H1 (cell line): ENCODE measurements around the gene SNRPA1. TPM values are rescaled to one million over a fixed set of nuclear protein-coding genes. Genes with fewer than 3 reads are reported as not detected.

ENCODE experiments used
- CTCF ChIA-PET: fragments of 300-600 bp; sonication (Branson Sonifier 250); formaldehyde crosslinking; loops from one replicate; lab custom pipeline; 2021; ENCODE audit not compliant: partially characterized antibody; lab: Charles Lee
- POLR2A ChIA-PET: fragments of 300-600 bp; sonication (Branson Sonifier 250); formaldehyde crosslinking; loops from one replicate; lab custom pipeline; 2021; ENCODE audit warnings: inconsistent platforms; ENCODE audit not compliant: partially characterized antibody; lab: Charles Lee
- DNase-seq, 2 experiments: peaks; one replicate each; pipeline versions ENCODE4 v3.0.0 to v3.0.0-alpha.2; 2010 to 2022; ENCODE audit warnings: low spot score in 2 of 2, low read depth in 1 of 2, mixed read lengths in 1 of 2
- FAIRE-seq: peaks from 2 replicates; lab custom pipeline; 2011; peaks lifted over from hg19 to GRCh38; lab: Jason Lieb, UNC
- H2AFZ ChIP-seq: 2 replicates; pipeline ENCODE4 v1.8.1; 2012; ENCODE audit warnings: low read length, inconsistent platforms
- H2AK5ac ChIP-seq: 2 replicates; pipeline ENCODE4 v1.6.1; 2013; ENCODE audit warnings: low read depth, low read length
- H2BK120ac ChIP-seq: replicated peaks from 2 replicates; pipeline ENCODE3; 2013; ENCODE audit warnings: low read depth, low read length, inconsistent platforms
- H2BK12ac ChIP-seq: 2 replicates; pipeline ENCODE4 v1.6.1; 2013; ENCODE audit warnings: low read depth, low read length
- H2BK15ac ChIP-seq: 2 replicates; pipeline ENCODE4 v1.6.1; 2013; ENCODE audit warnings: low read length
- H2BK20ac ChIP-seq: 2 replicates; pipeline ENCODE4 v1.6.1; 2013; ENCODE audit warnings: low read length
- H2BK5ac ChIP-seq: 2 replicates; pipeline ENCODE4 v1.6.1; 2013; ENCODE audit warnings: low read depth, low read length
- H3K14ac ChIP-seq: 2 replicates; pipeline ENCODE4 v1.6.1; 2013; ENCODE audit warnings: inconsistent platforms; ENCODE audit not compliant: insufficient read length
- H3K18ac ChIP-seq: 2 replicates; pipeline ENCODE4 v1.6.1; 2013; ENCODE audit warnings: low read length; ENCODE audit errors: extremely low read depth
- H3K23ac ChIP-seq: 2 replicates; pipeline ENCODE4 v1.6.1; 2013; ENCODE audit warnings: inconsistent platforms; ENCODE audit not compliant: insufficient read length
- H3K23me2 ChIP-seq: 2 replicates; pipeline ENCODE4 v1.6.1; 2013; ENCODE audit warnings: low read depth, low read length
- H3K27ac ChIP-seq: 2 replicates; pipeline ENCODE4 v1.6.1; 2011; ENCODE audit warnings: low read depth, low read length, inconsistent platforms
- H3K27me3 ChIP-seq, 4 experiments: replicated peaks in 1 of 4; 1 replicate in 1 of 4; 2 replicates in 3 of 4; pipeline versions ENCODE4 v1.6.1 to v1.8.1; 2011 to 2013; ENCODE audit warnings: low read length in 3 of 4, mild to moderate bottlenecking in 3 of 4, inconsistent platforms in 2 of 4, mixed read lengths in 2 of 4, moderate library complexity in 1 of 4; ENCODE audit not compliant: control insufficient read depth in 3 of 4, insufficient read depth in 3 of 4; ENCODE audit errors: extremely low read depth in 1 of 4
- H3K36me3 ChIP-seq, 4 experiments: 2 replicates each; pipeline versions ENCODE4 v1.6.1 to v1.8.1; 2011 to 2013; ENCODE audit warnings: mild to moderate bottlenecking in 4 of 4, low read length in 3 of 4, moderate library complexity in 2 of 4, control low read depth in 1 of 4, inconsistent platforms in 1 of 4; ENCODE audit not compliant: insufficient read depth in 4 of 4, control insufficient read depth in 2 of 4
- H3K4ac ChIP-seq: replicated peaks from 2 replicates; pipeline ENCODE3; 2013; ENCODE audit warnings: low read length, low read depth, mixed read lengths, inconsistent platforms; ENCODE audit not compliant: insufficient read length
- H3K4me1 ChIP-seq, 4 experiments: replicated peaks in 1 of 4; 1 replicate in 1 of 4; 2 replicates in 3 of 4; pipeline versions ENCODE4 v1.6.1 to v1.8.1; 2011 to 2013; ENCODE audit warnings: low read length in 3 of 4, inconsistent platforms in 2 of 4, mixed read lengths in 1 of 4; ENCODE audit not compliant: insufficient read depth in 4 of 4, control insufficient read depth in 3 of 4
- H3K4me2 ChIP-seq, 2 experiments: 2 replicates each; pipeline versions ENCODE4 v1.6.1 to v1.8.1; 2011 to 2013; ENCODE audit warnings: low read depth in 2 of 2, low read length in 2 of 2, control low read depth in 1 of 2, inconsistent platforms in 1 of 2, mild to moderate bottlenecking in 1 of 2; ENCODE audit not compliant: insufficient read depth in 1 of 2
- H3K4me3 ChIP-seq, 4 experiments: fragments of 200-600, 300-600 bp in 1 of 4; sonication (generic), shearing (Covaris generic), sonication (Bioruptor Twin) in 1 of 4; 2 replicates each; pipeline versions ENCODE4 v1.5.1 to v1.8.1; 2011 to 2016; ENCODE audit warnings: low read length in 4 of 4, low read depth in 3 of 4, control low read depth in 2 of 4, inconsistent platforms in 2 of 4, mild to moderate bottlenecking in 2 of 4, mixed read lengths in 1 of 4, moderate library complexity in 1 of 4; ENCODE audit not compliant: insufficient read depth in 2 of 4; ENCODE audit errors: extremely low read depth in 1 of 4
- H3K56ac ChIP-seq: replicated peaks from 2 replicates; pipeline ENCODE3; 2013; ENCODE audit warnings: low read depth, mild to moderate bottlenecking, mixed read lengths, low read length, inconsistent platforms; ENCODE audit not compliant: insufficient read length
- H3K79me1 ChIP-seq: 2 replicates; pipeline ENCODE4 v1.6.1; 2013; ENCODE audit warnings: low read depth, low read length, control low read depth
- H3K79me2 ChIP-seq, 2 experiments: 2 replicates each; pipeline versions ENCODE4 v1.6.1 to v1.8.1; 2012 to 2013; ENCODE audit warnings: low read length in 2 of 2, mild to moderate bottlenecking in 2 of 2, inconsistent platforms in 1 of 2; ENCODE audit not compliant: insufficient read depth in 2 of 2, control insufficient read depth in 1 of 2
- H3K9ac ChIP-seq, 4 experiments: replicated peaks in 1 of 4; 1 replicate in 1 of 4; 2 replicates in 3 of 4; pipeline versions ENCODE4 v1.6.1 to v1.8.1; 2011 to 2013; ENCODE audit warnings: low read depth in 3 of 4, low read length in 3 of 4, control low read depth in 2 of 4, mild to moderate bottlenecking in 2 of 4, moderate library complexity in 2 of 4, inconsistent platforms in 1 of 4; ENCODE audit errors: extremely low read depth in 1 of 4
- H3K9me3 ChIP-seq, 2 experiments: 2 replicates each; pipeline versions ENCODE4 v1.6.1 to v1.8.1; 2012 to 2013; ENCODE audit warnings: mild to moderate bottlenecking in 2 of 2, moderate library complexity in 2 of 2, control low read depth in 1 of 2, inconsistent platforms in 1 of 2, low read depth in 1 of 2, low read length in 1 of 2, mixed read lengths in 1 of 2; ENCODE audit not compliant: insufficient read depth in 2 of 2
- H4K20me1 ChIP-seq, 2 experiments: replicated peaks in 1 of 2; 2 replicates each; pipeline versions ENCODE3 to v1.8.1; 2011 to 2013; ENCODE audit warnings: inconsistent platforms in 2 of 2, low read length in 2 of 2, mild to moderate bottlenecking in 1 of 2; ENCODE audit not compliant: insufficient read depth in 2 of 2, control insufficient read depth in 1 of 2
- H4K5ac ChIP-seq: 2 replicates; pipeline ENCODE4 v1.6.1; 2013; ENCODE audit warnings: low read length, low read depth, mixed read lengths, inconsistent platforms; ENCODE audit not compliant: insufficient read length
- H4K8ac ChIP-seq: 2 replicates; pipeline ENCODE4 v1.8.0; 2013; ENCODE audit warnings: mild to moderate bottlenecking, moderate library complexity, low read length, inconsistent platforms; ENCODE audit not compliant: insufficient read depth; ENCODE audit errors: extremely low read depth
- H4K91ac ChIP-seq: replicated peaks from 2 replicates; pipeline ENCODE3; 2013; ENCODE audit warnings: low read length, mixed read lengths, inconsistent platforms; ENCODE audit not compliant: insufficient read length
- ATF2 ChIP-seq: IDR thresholded peaks from 2 replicates; pipeline ENCODE4 v1.6.1; 2012; ENCODE audit warnings: low read length, inconsistent platforms
- CBX5 ChIP-seq: fragments of 300-800, 300-1000 bp; sonication (generic); IDR thresholded peaks from 2 replicates; pipeline ENCODE4 v1.7.1; 2016; ENCODE audit warnings: antibody characterized with exemption, low read length, low read depth
- CBX8 ChIP-seq: fragments of 300-800, 300-1000 bp; sonication (generic); IDR thresholded peaks from 2 replicates; pipeline ENCODE4 v1.7.1; 2016; ENCODE audit warnings: low read depth, low read length, borderline replicate concordance
- CHD2 ChIP-seq: IDR thresholded peaks from 2 replicates; pipeline ENCODE4 v1.6.1; 2012; ENCODE audit warnings: low read length, improper control_type of control experiment
- FOSL1 ChIP-seq: IDR thresholded peaks from 2 replicates; pipeline ENCODE4 v1.6.1; 2011; ENCODE audit warnings: mild to moderate bottlenecking, low read depth, low read length, moderate library complexity; ENCODE audit not compliant: insufficient read depth
- GABPA ChIP-seq: IDR thresholded peaks from 2 replicates; pipeline ENCODE4 v1.6.1; 2011; ENCODE audit warnings: mild to moderate bottlenecking, low read length, moderate library complexity, borderline replicate concordance; ENCODE audit not compliant: insufficient read depth
- MAX ChIP-seq: IDR thresholded peaks from 2 replicates; pipeline ENCODE4 v1.6.1; 2012; ENCODE audit warnings: inconsistent platforms
- PHF8 ChIP-seq: fragments of 200-600 bp; sonication (generic); conservative IDR thresholded peaks from 2 replicates; pipeline ENCODE4 v1.7.1; 2012; ENCODE audit warnings: low read depth, mild to moderate bottlenecking, inconsistent platforms, low read length, moderate library complexity
- RNF2 ChIP-seq: fragments of 200-900, 300-1000 bp; sonication (generic); IDR thresholded peaks from 2 replicates; pipeline ENCODE4 v1.7.1; 2016; ENCODE audit warnings: borderline replicate concordance, low read depth, mild to moderate bottlenecking, antibody characterized with exemption, low read length; ENCODE audit not compliant: poor library complexity, severe bottlenecking; ENCODE audit errors: missing control alignments
- WGBS, 2 experiments: shearing (Covaris generic) in 1 of 2; methylation state at CpG; one replicate each; pipeline versions ENCODE4 v1.1.6 to v1.1.7; 2013 to 2015; ENCODE audit warnings: low lambda C conversion rate in 2 of 2, mixed read lengths in 2 of 2, inconsistent platforms in 1 of 2, low coverage in 1 of 2, missing lambda C conversion rate in 1 of 2; ENCODE audit not compliant: insufficient replicate concordance in 2 of 2, insufficient coverage in 1 of 2, insufficient read length in 1 of 2; ENCODE audit errors: extremely low coverage in 1 of 2, missing lambda C conversion rate in 1 of 2; 5-methylcytosine and 5-hydroxymethylcytosine counted together
- polyA plus RNA-seq, 7 experiments: library from polyadenylated mRNA; depleted of rRNA in 3 of 7; stranded (reverse) in 5 of 7; unstranded in 2 of 7; fragments of >200 nt in 5 of 7; fragments of 200-250 nt in 2 of 7; gene quantifications; 1 replicate in 5 of 7; 2 replicates in 1 of 7; 4 replicates in 1 of 7; pipeline versions ENCODE4 v1.2.1 to v1.2.3, GENCODE V29; 2011 to 2013; ENCODE audit warnings: missing spikeins in 2 of 7, mixed read lengths in 2 of 7
- total RNA-seq: library from RNA; stranded (reverse); fragmentation: NEBNext Ultra II Directional; extraction: Animal tissue kit (Norgen Biotek cat#: 25700); gene quantifications from 2 replicates; pipeline ENCODE4 v1.2.1, GENCODE V29; 2021

SNRPA1 gene
- total and polyA plus RNA-seq, 2 of the 8 experiments (the other 6 are each of a cell fraction or from before 2014, with no cell fraction given), result 140 to 221 TPM

- Histone ChIP-seq H3K18ac (no peak overlapping the region), H3K23me2 (no peaks in the 10 kb centered on the region), H2BK5ac (no peak overlapping the region), H2BK12ac (no peak overlapping the region), H3K27me3 (peaks cover 0 to 8% (median 7%) of the 10 kb centered on the region in 4 experiments; a peak in 5 of 7 replicates), H2BK120ac (no peak overlapping the region), H3K27ac (no peak overlapping the region), H3K23ac (no peak overlapping the region), H3K36me3 (no peaks in the 10 kb centered on the region), H3K79me2 (no peaks in the 10 kb centered on the region), H4K20me1 (no peaks in the 10 kb centered on the region), H3K4ac (no peak overlapping the region), H4K91ac (no peak overlapping the region), H4K5ac (no peak overlapping the region), H3K14ac (no peak overlapping the region), H3K4me3 (no peak overlapping the region), H2BK15ac (no peak overlapping the region), H3K56ac (no peak overlapping the region), H3K79me1 (no peaks in the 10 kb centered on the region), H2AFZ (no peak overlapping the region), H3K4me2 (no peak overlapping the region), H3K9me3 (no peaks in the 10 kb centered on the region), H4K8ac (no peak overlapping the region; the same call in 1 of the 2 replicates), H3K4me1 (peaks cover 0 to 3% (median 1%) of the 10 kb centered on the region in 4 experiments; a peak in 1 of 7 replicates), H3K9ac (no peak overlapping the region; a peak in 1 of 7 replicates), H2AK5ac (no peak overlapping the region), H2BK20ac (no peak overlapping the region)
- FAIRE-seq (no peak), DNase-seq (no peak)
- ChIA-PET CTCF (interaction anchor here (0.6 to 1.7 kb wide), 5 partner anchors 16 to 316 kb away, joined by 3 to 7 read pairs (median 4); no protein-coding TSS in a partner anchor), POLR2A (no interaction called here)
- 87% methylated on average over 19 of the region's 19 CpGs; no CpG with 5 or more reads in 1 of the 2 experiments for WGBS, 2 experiments
- no peak for TF ChIP-seq CBX5
- no peak for TF ChIP-seq FOSL1
- TF ChIP-seq CHD2, result no peak
- no peak for TF ChIP-seq RNF2
- no peak for TF ChIP-seq MAX
- no peak for TF ChIP-seq CBX8
- no peak for TF ChIP-seq GABPA
- TF ChIP-seq ATF2, result no peak
- TF ChIP-seq PHF8, result no peak
Measured at GRCh38 chr15:101325263-101326025, 30.4 kb upstream of the SNRPA1 start.
